ENCODE data around the gene PRR13. TPM values are rescaled to one million over a fixed set of nuclear protein-coding genes. Genes with fewer than 3 reads are reported as not detected.
A peak's percentile ranks its signal among the peaks of the same experiment; 100 is the strongest.
"Not testable (repeated sequence)": the region's sequence is repeated elsewhere in the genome, so short reads cannot be mapped to it uniquely, and the experiment has no call there.

Gene PRR13
- total RNA-seq, 1 donor: 60.0 TPM

GRCh38 chr12:53418221-53418620, 23.3 kb upstream of the PRR13 start:
- no peak for DNase-seq (ENCODE audit: low read depth)
- TF ChIP-seq CTCF (IDR thresholded peaks at IDR 0.05; ENCODE audit: insufficient read depth, low read length): no peak
- no peak overlapping the region for H3K4me3 ChIP-seq (ENCODE audit: low read depth, low read length)

GRCh38 chr12:53419756-53420155, 21.8 kb upstream of the PRR13 start:
- no peak overlapping the region for H3K4me3 ChIP-seq (ENCODE audit: low read depth, low read length)
- TF ChIP-seq CTCF (IDR thresholded peaks at IDR 0.05; ENCODE audit: insufficient read depth, low read length): no peak
- DNase-seq (ENCODE audit: low read depth): no peak

GRCh38 chr12:53422247-53422646, 19.3 kb upstream of the PRR13 start:
- H3K4me3 ChIP-seq (ENCODE audit: low read depth, low read length); DNase-seq (ENCODE audit: low read depth): not testable (repeated sequence)

- DNase-seq (ENCODE audit: low read depth): no peak
- H3K4me3 ChIP-seq (ENCODE audit: low read depth, low read length): no peak within 1 kb of the TSS
- TF ChIP-seq CTCF (IDR thresholded peaks at IDR 0.05; ENCODE audit: insufficient read depth, low read length): no peak
These were observed 17.9 kb upstream of the PRR13 start, which contains the start of gene AMHR2 for GRCh38 chr12:53423597-53423996. Gene AMHR2 (plus strand): TSS chr12:53423855. CDS start chr12:53423935, 80 bp downstream.

- no peak for TF ChIP-seq CTCF (IDR thresholded peaks at IDR 0.05; ENCODE audit: insufficient read depth, low read length)
- H3K4me3 ChIP-seq (ENCODE audit: low read depth, low read length): no peak overlapping the region
- DNase-seq (ENCODE audit: low read depth): no peak
These were observed 16.7 kb upstream of the PRR13 start for GRCh38 chr12:53424626-53425514.

- no peak for DNase-seq (ENCODE audit: low read depth)
- H3K4me3 ChIP-seq (ENCODE audit: low read depth, low read length): no peak overlapping the region
- TF ChIP-seq CTCF (IDR thresholded peaks at IDR 0.05; ENCODE audit: insufficient read depth, low read length): no peak
These were observed 15.9 kb upstream of the PRR13 start for GRCh38 chr12:53425515-53426150.

GRCh38 chr12:53427905-53428594, 13.5 kb upstream of the PRR13 start:
- DNase-seq (ENCODE audit: low read depth): peak; percentile 70
- no peak overlapping the region for H3K4me3 ChIP-seq (ENCODE audit: low read depth, low read length)
- TF ChIP-seq CTCF (IDR thresholded peaks at IDR 0.05; ENCODE audit: insufficient read depth, low read length): no peak

Measured in fibroblast of the aortic adventitia (primary cell).